Thyroid gland (tissue), 4 donors: Measurements from ENCODE around the gene SIVA1.
A peak's percentile ranks its signal among the peaks of the same experiment; 100 is the strongest.

Experiments
- CTCF ChIP-seq, 6 experiments: fragments of 200-600 bp in 3 of 6; fragments of 450-650 bp in 3 of 6; sonication (generic) in 3 of 6; IDR thresholded peaks; one replicate each; pipeline ENCODE4 v1.5.1; 2016 to 2019; ENCODE audit warnings: antibody characterized with exemption in 6 of 6, mild to moderate bottlenecking in 2 of 6, inconsistent platforms in 1 of 6, moderate library complexity in 1 of 6
- POLR2A ChIP-seq, 2 donors: fragments of 450-650 bp; IDR thresholded peaks; one replicate each; pipeline ENCODE4 v1.6.1; 2017; ENCODE audit warnings: antibody characterized with exemption in 2 of 2, mild to moderate bottlenecking in 2 of 2, moderate library complexity in 1 of 2

GRCh38 chr14:104723651-104724406 lies 29.1 kb upstream of the SIVA1 start, which contains the start of gene ADSS1:
- TF ChIP-seq CTCF (IDR thresholded peaks at IDR 0.05) (peak; percentile 53 to 96 (median 72)), POLR2A (IDR thresholded peaks at IDR 0.05) (peak in 1 of 2 donors; percentile 64)
